ENCODE measurements around the gene PIP4K2C. TPM values are rescaled to one million over a fixed set of nuclear protein-coding genes. Genes with fewer than 3 reads are reported as not detected.

Gene PIP4K2C
- 10 to 100 TPM; 43.4 to 44.1 TPM for total RNA-seq
- 10 to 100 TPM; 17.0 to 22.2 (median 21.3) TPM for polyA plus RNA-seq (ENCODE audit: insufficient read length in 6 of 6)
- long read RNA-seq, donor 1, partial matches to known transcripts: 0 of 2 reads
- long read RNA-seq, donor 1, other reads (novel, unspliced or antisense): 0 of 2 reads
- long read RNA-seq, donor 2, partial matches to known transcripts: 0 of 2 reads
- long read RNA-seq, donor 2, other reads (novel, unspliced or antisense): 0 of 2 reads
- long read RNA-seq, donor 3, partial matches to known transcripts: 0 of 1 reads
- long read RNA-seq, donor 3, other reads (novel, unspliced or antisense): 0 of 1 reads
- long read RNA-seq, donor 4, transcript PIP4K2C-201 (10 exons, 2,924 nt): major isoform, 6 of 9 reads
- long read RNA-seq, donor 4, partial matches to known transcripts: 1 of 9 reads
- long read RNA-seq, donor 4, other reads (novel, unspliced or antisense): 1 of 9 reads
- long read RNA-seq, donor 5, partial matches to known transcripts: 0 of 2 reads
- long read RNA-seq, donor 5, other reads (novel, unspliced or antisense): 0 of 2 reads
- long read RNA-seq, donor 6, partial matches to known transcripts: 0 of 1 reads
- long read RNA-seq, donor 6, other reads (novel, unspliced or antisense): 0 of 1 reads
- long read RNA-seq, donor 7, partial matches to known transcripts: 0 of 3 reads
- long read RNA-seq, donor 7, other reads (novel, unspliced or antisense): 0 of 3 reads
- long read RNA-seq, donor 8, partial matches to known transcripts: 0 of 3 reads
- long read RNA-seq, donor 8, other reads (novel, unspliced or antisense): 0 of 3 reads
- long read RNA-seq, donor 9: 0 reads
- long read RNA-seq, donor 10, partial matches to known transcripts: 4 of 7 reads
- long read RNA-seq, donor 10, other reads (novel, unspliced or antisense): 1 of 7 reads
- long read RNA-seq, donor 11, partial matches to known transcripts: 7 of 8 reads
- long read RNA-seq, donor 11, other reads (novel, unspliced or antisense): 0 of 8 reads
- long read RNA-seq, donor 12, partial matches to known transcripts: 0 of 3 reads
- long read RNA-seq, donor 12, other reads (novel, unspliced or antisense): 0 of 3 reads

DNA sequence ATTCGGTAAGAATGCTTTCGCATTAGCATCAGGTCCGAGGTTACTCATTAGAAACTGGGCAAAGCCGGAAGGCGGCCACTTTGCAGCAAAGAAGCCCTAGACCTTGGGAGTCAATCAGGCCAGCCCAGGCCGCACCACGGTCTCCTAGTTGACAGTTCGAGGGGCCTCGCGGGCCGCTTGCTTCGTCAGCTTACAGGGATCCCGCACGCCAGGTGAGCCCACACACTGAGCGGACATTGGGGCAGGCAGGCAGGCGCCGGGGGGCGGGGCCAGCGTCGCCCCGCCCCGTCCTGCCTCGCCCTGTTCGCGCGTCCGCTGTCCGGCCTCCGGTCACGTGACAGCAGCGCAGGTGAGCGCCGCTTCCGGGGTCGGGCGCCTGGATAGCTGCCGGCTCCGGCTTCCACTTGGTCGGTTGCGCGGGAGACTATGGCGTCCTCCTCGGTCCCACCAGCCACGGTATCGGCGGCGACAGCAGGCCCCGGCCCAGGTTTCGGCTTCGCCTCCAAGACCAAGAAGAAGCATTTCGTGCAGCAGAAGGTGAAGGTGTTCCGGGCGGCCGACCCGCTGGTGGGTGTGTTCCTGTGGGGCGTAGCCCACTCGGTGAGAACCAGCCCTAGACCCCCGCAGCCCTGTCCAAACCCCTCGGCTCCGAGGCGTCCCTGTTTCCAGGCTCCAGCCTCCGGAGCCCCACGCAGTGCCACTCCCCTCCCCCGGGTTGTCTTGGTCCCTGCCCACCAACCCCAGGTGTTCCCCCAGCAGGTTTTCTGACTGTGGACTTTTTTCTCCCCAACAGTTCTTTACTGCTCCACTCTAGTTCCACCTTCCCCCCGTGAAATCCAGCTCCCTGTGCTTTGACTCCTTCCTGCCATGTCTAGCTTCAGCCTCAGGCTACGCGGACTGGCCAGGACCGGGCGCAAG is at the start of gene PIP4K2C:
Gene PIP4K2C, plus strand, starts transcription at position 329 of the 918 bp plus-strand sequence. Its CDS starts 98 bp downstream, at position 427.
- Histone ChIP-seq H3K27ac (peak within 1 kb of the TSS; percentile 17 to 55), H3K9me3 (no peaks in the 10 kb centered on the region), H3K27me3 (peaks cover 0 to 15% of the 10 kb centered on the region in 2 donors), H3K36me3 (peaks cover 0 to 23% of the 10 kb centered on the region in 2 donors), H3K4me3 (peak within 1 kb of the TSS; percentile 71 to 82), H3K4me1 (peaks cover 0 to 22% of the 10 kb centered on the region in 2 donors)
- TF ChIP-seq, protein P1, sequence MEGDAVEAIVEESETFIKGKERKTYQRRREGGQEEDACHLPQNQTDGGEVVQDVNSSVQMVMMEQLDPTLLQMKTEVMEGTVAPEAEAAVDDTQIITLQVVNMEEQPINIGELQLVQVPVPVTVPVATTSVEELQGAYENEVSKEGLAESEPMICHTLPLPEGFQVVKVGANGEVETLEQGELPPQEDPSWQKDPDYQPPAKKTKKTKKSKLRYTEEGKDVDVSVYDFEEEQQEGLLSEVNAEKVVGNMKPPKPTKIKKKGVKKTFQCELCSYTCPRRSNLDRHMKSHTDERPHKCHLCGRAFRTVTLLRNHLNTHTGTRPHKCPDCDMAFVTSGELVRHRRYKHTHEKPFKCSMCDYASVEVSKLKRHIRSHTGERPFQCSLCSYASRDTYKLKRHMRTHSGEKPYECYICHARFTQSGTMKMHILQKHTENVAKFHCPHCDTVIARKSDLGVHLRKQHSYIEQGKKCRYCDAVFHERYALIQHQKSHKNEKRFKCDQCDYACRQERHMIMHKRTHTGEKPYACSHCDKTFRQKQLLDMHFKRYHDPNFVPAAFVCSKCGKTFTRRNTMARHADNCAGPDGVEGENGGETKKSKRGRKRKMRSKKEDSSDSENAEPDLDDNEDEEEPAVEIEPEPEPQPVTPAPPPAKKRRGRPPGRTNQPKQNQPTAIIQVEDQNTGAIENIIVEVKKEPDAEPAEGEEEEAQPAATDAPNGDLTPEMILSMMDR (IDR thresholded peaks at IDR 0.05): no peak
- intact Hi-C loops (cut with DNase I): no loop called here
- DNase-seq (peak; percentile 49 to 95 (median 86)), ATAC-seq (peak; percentile 99)

DNA sequence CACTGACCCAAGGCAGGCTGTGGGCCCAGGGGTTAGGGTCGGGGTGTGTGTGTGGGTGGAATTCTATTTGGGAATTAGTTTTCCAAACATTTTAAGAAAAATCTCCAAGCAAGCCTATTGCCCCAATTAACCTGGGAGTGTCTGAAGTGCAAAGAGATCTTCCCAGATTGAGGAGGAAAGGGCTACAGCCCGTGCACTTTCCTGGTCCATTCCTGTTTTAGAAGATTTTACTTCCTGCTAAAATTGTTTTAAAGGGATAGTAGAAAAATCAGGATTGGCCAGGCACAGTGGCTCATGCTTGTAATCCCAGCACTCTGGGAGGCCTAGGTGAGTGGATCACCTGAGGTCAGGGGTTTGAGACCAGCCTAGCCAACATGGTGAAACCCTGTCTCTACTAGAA is 49.3 kb upstream of the PIP4K2C start:
- H3K36me3 ChIP-seq: peaks cover 0 to 63% of the 10 kb centered on the region in 2 donors
- no peaks in the 10 kb centered on the region for H3K9me3 ChIP-seq
- DNase-seq: no peak
- H3K27ac ChIP-seq: no peak overlapping the region
- TF ChIP-seq, protein P1 (IDR thresholded peaks at IDR 0.05): no peak
- intact Hi-C loops (cut with DNase I): no loop called here
- H3K4me3 ChIP-seq: no peak overlapping the region
- H3K27me3 ChIP-seq: no peaks in the 10 kb centered on the region
- ATAC-seq: no peak
- peaks cover 12 to 35% of the 10 kb centered on the region in 2 donors for H3K4me1 ChIP-seq

DNA sequence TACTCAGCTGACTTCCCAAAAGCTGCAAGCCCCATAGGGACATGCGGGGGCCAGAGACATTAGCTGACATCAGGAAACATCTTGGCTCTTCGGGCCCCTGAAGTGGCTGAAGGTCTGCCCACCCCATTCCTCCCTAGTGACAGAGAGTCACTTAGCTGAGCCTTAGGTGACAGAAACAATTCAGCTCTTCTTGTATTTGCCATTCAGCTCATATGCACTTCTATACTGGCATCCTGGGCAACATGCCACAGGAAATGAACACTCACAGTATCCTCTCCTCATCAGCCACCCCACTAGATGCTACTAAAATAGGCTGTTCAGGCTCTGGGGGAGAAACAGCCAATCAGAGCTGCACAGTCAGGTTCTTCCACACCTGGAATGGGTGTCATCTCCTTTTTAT is 47.4 kb upstream of the PIP4K2C start:
- DNase-seq: no peak
- intact Hi-C loops (cut with DNase I): no loop called here
- no peak overlapping the region for H3K27ac ChIP-seq
- no peaks in the 10 kb centered on the region for H3K9me3 ChIP-seq
- peaks cover 0 to 7% of the 10 kb centered on the region in 2 donors for H3K27me3 ChIP-seq
- H3K4me3 ChIP-seq: no peak overlapping the region
- peaks cover 12 to 41% of the 10 kb centered on the region in 2 donors for H3K4me1 ChIP-seq
- no peak for ATAC-seq
- TF ChIP-seq, protein P1 (IDR thresholded peaks at IDR 0.05): no peak
- peaks cover 0 to 49% of the 10 kb centered on the region in 2 donors for H3K36me3 ChIP-seq

DNA sequence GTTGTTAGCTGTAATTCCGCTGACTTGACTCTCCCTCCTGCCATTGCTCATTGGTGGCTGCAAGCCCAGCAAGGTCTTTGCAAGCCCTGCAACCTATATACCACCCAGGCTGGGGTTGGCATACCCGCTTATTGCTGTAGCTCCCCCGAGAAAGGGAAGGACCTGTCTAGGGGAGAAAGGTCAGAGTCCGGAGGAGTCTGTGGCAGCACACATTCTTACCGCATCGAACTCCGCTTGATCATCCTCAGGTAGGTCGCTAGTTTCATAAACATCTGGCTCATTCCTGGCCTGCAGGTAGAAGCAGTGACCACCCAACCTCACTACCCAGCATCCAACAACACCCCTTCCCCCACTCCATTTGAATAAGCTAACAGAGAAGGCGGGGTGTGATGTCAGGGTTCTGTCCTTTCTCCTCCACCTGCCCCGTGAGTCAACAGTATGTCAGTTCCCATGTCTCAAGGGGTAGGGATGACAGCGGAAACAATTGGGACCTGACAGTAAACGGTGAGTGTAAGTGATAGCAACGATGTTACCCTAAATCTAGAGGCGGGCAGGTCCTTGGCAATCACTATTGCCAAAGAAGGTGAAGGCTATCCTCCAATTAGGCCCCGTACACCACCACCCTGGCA is 45.1 kb upstream of the PIP4K2C start:
- H3K4me3 ChIP-seq: peak overlapping the region; percentile 93 to 95
- H3K36me3 ChIP-seq: peaks cover 0 to 28% of the 10 kb centered on the region in 2 donors
- peak overlapping the region in 1 of 2 donors; percentile 87 for H3K27ac ChIP-seq
- H3K27me3 ChIP-seq: peaks cover 9 to 30% of the 10 kb centered on the region in 2 donors
- intact Hi-C loops (cut with DNase I): no loop called here
- H3K4me1 ChIP-seq: peaks cover 16 to 48% of the 10 kb centered on the region in 2 donors
- DNase-seq (no peak), ATAC-seq (peak; percentile 1)
- TF ChIP-seq, protein P1 (IDR thresholded peaks at IDR 0.05): no peak
- H3K9me3 ChIP-seq: no peaks in the 10 kb centered on the region
